Fibroblast of peridontal ligament (primary cell): Measurements from ENCODE around the gene ATM.

Source experiments
- DNase-seq: peaks from one replicate; pipeline ENCODE4 v3.0.0-alpha.2; 2010; ENCODE audit errors: extremely low read depth

The ATM gene

GRCh38 chr11:108222574-108223347 is at the start of gene ATM, which contains the start of gene NPAT:
TSS of gene ATM (plus strand) at chr11:108223067. CDS start at chr11:108227625, 4,558 bp downstream.
TSS of gene NPAT (minus strand) at chr11:108222638. CDS start at chr11:108222536, 102 bp downstream.
- peak; percentile 99 for DNase-seq

GRCh38 chr11:108177570-108177969 is 45.3 kb upstream of the ATM start:
- DNase-seq = no peak

- DNase-seq = no peak
These were observed 29.1 kb upstream of the ATM start for GRCh38 chr11:108193725-108194124.

GRCh38 chr11:108196901-108197300 is 26.0 kb upstream of the ATM start:
- DNase-seq = no peak

- no peak for DNase-seq
These were observed 25.5 kb upstream of the ATM start for GRCh38 chr11:108197351-108197750.

- DNase-seq = no peak
These were observed 24.0 kb upstream of the ATM start for GRCh38 chr11:108198833-108199232.

GRCh38 chr11:108199446-108200321 is 23.2 kb upstream of the ATM start:
- peak; percentile 70 for DNase-seq

GRCh38 chr11:108203075-108203474 is 19.8 kb upstream of the ATM start:
- DNase-seq = no peak

GRCh38 chr11:108204376-108204775 is 18.5 kb upstream of the ATM start:
- no peak for DNase-seq

- DNase-seq = no peak
These were observed 17.9 kb upstream of the ATM start for GRCh38 chr11:108204929-108205499.

GRCh38 chr11:108206171-108206570 is 16.7 kb upstream of the ATM start:
- DNase-seq = no peak

- DNase-seq = no peak
These were observed 15.7 kb upstream of the ATM start for GRCh38 chr11:108206969-108207682.

GRCh38 chr11:108207683-108208060 is 15.2 kb upstream of the ATM start:
- DNase-seq = no peak

GRCh38 chr11:108210441-108210840 is 12.4 kb upstream of the ATM start:
- DNase-seq = no peak

GRCh38 chr11:108213784-108214183 is 9.1 kb upstream of the ATM start:
- DNase-seq = no peak

- DNase-seq = no peak
These were observed 5.9 kb upstream of the ATM start for GRCh38 chr11:108216988-108217387.

GRCh38 chr11:108218455-108218854 is 4.4 kb upstream of the ATM start:
- DNase-seq = peak; percentile 23

GRCh38 chr11:108218912-108219783 is 3.7 kb upstream of the ATM start:
- no peak for DNase-seq

- DNase-seq = peak; percentile 23
These were observed 2.0 kb upstream of the ATM start for GRCh38 chr11:108220721-108221336.

- DNase-seq = peak; percentile 54
These were observed 1.5 kb upstream of the ATM start for GRCh38 chr11:108221371-108221770.
